ENCODE results near the gene ZNRF1.

The ZNRF1 gene

GRCh38 chr16:75058806-75059205 lies 60.0 kb downstream of the ZNRF1 start:
- DNase-seq (ENCODE audit: low read depth in 1 of 2, low spot score in 1 of 2): no peak

- no peak for DNase-seq (ENCODE audit: low read depth in 1 of 2, low spot score in 1 of 2)
Observed at GRCh38 chr16:75059411-75059810, 60.6 kb downstream of the ZNRF1 start.

- DNase-seq (ENCODE audit: low read depth in 1 of 2, low spot score in 1 of 2): no peak
Observed at GRCh38 chr16:75060723-75061122, 61.9 kb downstream of the ZNRF1 start.

DNA sequence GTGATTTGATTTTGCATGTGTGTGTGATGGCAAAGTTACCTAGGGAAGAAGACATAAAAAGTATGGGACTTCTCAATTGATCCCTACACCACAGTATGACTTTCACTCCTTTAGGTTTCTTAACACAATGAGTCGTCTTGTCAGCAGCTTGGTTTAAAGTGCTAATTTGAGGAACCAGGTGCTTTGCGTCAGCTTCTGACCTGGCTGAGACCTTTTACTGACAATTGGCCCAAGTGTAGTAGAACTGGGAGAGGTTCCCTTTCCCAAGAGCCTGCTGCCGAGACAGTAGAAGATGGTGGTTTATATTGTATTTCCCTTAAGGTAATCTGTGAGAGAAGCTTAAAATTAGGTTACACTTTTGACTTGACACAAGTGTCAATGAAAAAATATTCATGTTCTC lies 62.8 kb downstream of the ZNRF1 start:
- DNase-seq (ENCODE audit: low read depth in 1 of 2, low spot score in 1 of 2): no peak

- no peak for DNase-seq (ENCODE audit: low read depth in 1 of 2, low spot score in 1 of 2)
Observed at GRCh38 chr16:75062135-75062975, 63.5 kb downstream of the ZNRF1 start.

DNA sequence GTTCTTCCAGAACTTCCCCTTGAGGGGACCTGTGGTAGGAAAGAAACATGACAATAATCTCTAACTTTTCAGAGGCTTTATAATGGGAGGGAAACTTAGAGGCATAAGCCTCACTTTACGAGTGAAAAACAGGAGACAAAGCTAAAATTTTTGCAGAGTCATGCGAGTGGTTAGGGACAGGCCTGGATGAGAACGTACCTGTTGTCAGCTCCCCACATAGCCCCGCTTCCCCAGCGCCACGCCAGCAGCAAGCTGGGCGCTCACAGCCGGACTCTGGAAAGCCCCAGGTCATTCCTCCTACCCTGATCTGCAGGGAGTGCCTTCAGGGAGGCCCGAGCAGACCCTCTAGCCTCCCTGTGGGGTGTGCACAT lies 64.1 kb downstream of the ZNRF1 start:
- DNase-seq (ENCODE audit: low read depth in 1 of 2, low spot score in 1 of 2): no peak

GRCh38 chr16:75063549-75064088 lies 64.8 kb downstream of the ZNRF1 start:
- DNase-seq (ENCODE audit: low read depth in 1 of 2, low spot score in 1 of 2): no peak

- no peak for DNase-seq (ENCODE audit: low read depth in 1 of 2, low spot score in 1 of 2)
Observed at GRCh38 chr16:75064403-75065148, 65.8 kb downstream of the ZNRF1 start.

- no peak for DNase-seq (ENCODE audit: low read depth in 1 of 2, low spot score in 1 of 2)
Observed at GRCh38 chr16:75065149-75065505, 66.3 kb downstream of the ZNRF1 start.

- DNase-seq (ENCODE audit: low read depth in 1 of 2, low spot score in 1 of 2): no peak
Observed at GRCh38 chr16:75065521-75066149, 66.8 kb downstream of the ZNRF1 start.

GRCh38 chr16:75066861-75067447 lies 68.1 kb downstream of the ZNRF1 start:
- no peak for DNase-seq (ENCODE audit: low read depth in 1 of 2, low spot score in 1 of 2)

- no peak for DNase-seq (ENCODE audit: low read depth in 1 of 2, low spot score in 1 of 2)
Observed at GRCh38 chr16:75068085-75069031, 69.5 kb downstream of the ZNRF1 start.

- no peak for DNase-seq (ENCODE audit: low read depth in 1 of 2, low spot score in 1 of 2)
Observed at GRCh38 chr16:75070012-75070841, 71.4 kb downstream of the ZNRF1 start.

GRCh38 chr16:75071621-75072020 lies 72.8 kb downstream of the ZNRF1 start:
- no peak for DNase-seq (ENCODE audit: low read depth in 1 of 2, low spot score in 1 of 2)

DNA sequence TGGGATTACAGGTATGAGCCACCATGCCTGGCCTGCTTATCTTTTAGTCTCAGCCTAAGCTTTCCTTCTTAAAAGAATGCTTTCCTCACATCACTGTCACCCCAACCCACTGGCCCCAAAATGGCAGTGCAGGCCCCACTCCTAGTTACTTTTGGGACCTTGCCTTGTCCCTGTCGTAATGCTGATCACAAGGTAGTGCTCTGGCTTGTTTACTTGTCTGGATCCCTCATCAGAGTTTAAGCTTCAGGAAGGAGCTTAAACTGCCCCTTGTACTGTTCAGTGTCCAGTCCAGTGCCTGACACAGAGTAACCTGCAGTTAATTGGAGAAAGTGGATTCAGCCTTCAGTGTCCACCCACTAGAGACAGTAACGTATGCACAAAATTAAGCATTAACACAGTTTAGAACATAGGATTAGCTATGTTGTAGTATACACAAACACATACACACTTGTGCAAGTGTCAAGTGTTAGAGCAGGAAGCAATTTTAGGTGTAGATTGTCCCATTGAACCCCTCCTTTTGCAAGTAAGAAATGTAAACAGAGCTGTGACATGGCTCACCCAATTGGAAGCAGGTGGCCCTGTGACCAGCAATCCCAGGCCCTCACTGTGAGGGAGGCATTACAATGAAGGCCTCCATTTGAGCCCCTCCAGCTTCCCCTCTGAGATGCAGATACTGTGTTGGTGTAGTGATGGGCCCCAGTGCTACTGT lies 73.6 kb downstream of the ZNRF1 start:
- no peak for DNase-seq (ENCODE audit: low read depth in 1 of 2, low spot score in 1 of 2)

- DNase-seq (ENCODE audit: low read depth in 1 of 2, low spot score in 1 of 2): no peak
Observed at GRCh38 chr16:75073545-75074303, 74.9 kb downstream of the ZNRF1 start.

GRCh38 chr16:75074304-75074793 lies 75.5 kb downstream of the ZNRF1 start:
- no peak for DNase-seq (ENCODE audit: low read depth in 1 of 2, low spot score in 1 of 2)

Data from activated T-helper 1 cell treated with anti-CD3 and anti-CD28 coated beads, Interleukin-2, amount 50 U/mL, for 16 hours (primary cell).